ENCODE measurements around the gene COMMD3. TPM values are rescaled to one million over a fixed set of nuclear protein-coding genes. Genes with fewer than 3 reads are reported as not detected.

COMMD3 gene
- total RNA-seq, 1 experiment from 2014 or later: 35.6 TPM

DNA sequence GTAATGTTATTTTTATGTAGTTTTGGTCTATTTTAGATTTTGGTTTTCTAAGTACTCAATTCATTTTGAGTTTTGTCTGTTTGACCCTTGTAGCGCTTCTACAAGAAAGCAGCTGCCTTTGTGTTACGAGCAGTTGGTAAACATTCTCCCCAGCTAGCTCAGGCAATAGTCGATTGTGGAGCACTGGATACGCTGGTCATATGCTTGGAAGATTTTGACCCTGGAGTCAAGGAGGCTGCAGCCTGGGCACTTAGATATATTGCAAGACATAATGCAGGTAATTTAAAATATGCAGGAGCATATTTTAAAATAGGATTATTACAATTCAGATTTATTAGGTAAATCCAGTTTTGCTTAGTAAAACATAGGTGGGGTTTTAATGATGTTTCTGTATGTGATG lies 52.2 kb downstream of the COMMD3 start:
- Histone ChIP-seq H3K36me3 (ENCODE audit: control insufficient read depth, insufficient read depth, low read length) (no peaks in the 10 kb centered on the region), H3K4me1 (ENCODE audit: control insufficient read depth, insufficient read depth, low read length) (no peaks in the 10 kb centered on the region), H3K27me3 (ENCODE audit: control insufficient read depth, insufficient read depth, low read length) (no peaks in the 10 kb centered on the region), H3K9me3 (ENCODE audit: control insufficient read depth, insufficient read depth, low read depth, low read length) (no peaks in the 10 kb centered on the region), H3K4me3 (ENCODE audit: low read depth in 2 of 2, low read length in 2 of 2) (no peak overlapping the region), H3K27ac (ENCODE audit: low read length) (no peak overlapping the region)
- ATAC-seq: no peak
- ChIA-PET CTCF (no interaction called here), POLR2A (no interaction called here)
- no peak for DNase-seq (ENCODE audit: low read depth, low spot score)
- intact Hi-C loops (cut with micrococcal nuclease; ENCODE audit: unreplicated experiment): no loop called here
- TF ChIP-seq, protein P1, sequence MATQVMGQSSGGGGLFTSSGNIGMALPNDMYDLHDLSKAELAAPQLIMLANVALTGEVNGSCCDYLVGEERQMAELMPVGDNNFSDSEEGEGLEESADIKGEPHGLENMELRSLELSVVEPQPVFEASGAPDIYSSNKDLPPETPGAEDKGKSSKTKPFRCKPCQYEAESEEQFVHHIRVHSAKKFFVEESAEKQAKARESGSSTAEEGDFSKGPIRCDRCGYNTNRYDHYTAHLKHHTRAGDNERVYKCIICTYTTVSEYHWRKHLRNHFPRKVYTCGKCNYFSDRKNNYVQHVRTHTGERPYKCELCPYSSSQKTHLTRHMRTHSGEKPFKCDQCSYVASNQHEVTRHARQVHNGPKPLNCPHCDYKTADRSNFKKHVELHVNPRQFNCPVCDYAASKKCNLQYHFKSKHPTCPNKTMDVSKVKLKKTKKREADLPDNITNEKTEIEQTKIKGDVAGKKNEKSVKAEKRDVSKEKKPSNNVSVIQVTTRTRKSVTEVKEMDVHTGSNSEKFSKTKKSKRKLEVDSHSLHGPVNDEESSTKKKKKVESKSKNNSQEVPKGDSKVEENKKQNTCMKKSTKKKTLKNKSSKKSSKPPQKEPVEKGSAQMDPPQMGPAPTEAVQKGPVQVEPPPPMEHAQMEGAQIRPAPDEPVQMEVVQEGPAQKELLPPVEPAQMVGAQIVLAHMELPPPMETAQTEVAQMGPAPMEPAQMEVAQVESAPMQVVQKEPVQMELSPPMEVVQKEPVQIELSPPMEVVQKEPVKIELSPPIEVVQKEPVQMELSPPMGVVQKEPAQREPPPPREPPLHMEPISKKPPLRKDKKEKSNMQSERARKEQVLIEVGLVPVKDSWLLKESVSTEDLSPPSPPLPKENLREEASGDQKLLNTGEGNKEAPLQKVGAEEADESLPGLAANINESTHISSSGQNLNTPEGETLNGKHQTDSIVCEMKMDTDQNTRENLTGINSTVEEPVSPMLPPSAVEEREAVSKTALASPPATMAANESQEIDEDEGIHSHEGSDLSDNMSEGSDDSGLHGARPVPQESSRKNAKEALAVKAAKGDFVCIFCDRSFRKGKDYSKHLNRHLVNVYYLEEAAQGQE (IDR thresholded peaks at IDR 0.05; ENCODE audit: insufficient read depth in 1 of 2, low read depth in 2 of 2, low read length in 1 of 2): no peak
- TF ChIP-seq TCF7L2 (IDR thresholded peaks at IDR 0.05; ENCODE audit: low read depth, low read length) (no peak), SIN3A (IDR thresholded peaks at IDR 0.05; ENCODE audit: borderline replicate concordance, insufficient read depth, low read depth, low read length) (no peak)
- in situ Hi-C loops (cut with HindIII; ENCODE audit: low pct_unique_long_range_greater_than_20kb, low sequenced_read_pairs): no loop called here
- no TSS peak for BruUV-seq (replicated peaks)

DNA sequence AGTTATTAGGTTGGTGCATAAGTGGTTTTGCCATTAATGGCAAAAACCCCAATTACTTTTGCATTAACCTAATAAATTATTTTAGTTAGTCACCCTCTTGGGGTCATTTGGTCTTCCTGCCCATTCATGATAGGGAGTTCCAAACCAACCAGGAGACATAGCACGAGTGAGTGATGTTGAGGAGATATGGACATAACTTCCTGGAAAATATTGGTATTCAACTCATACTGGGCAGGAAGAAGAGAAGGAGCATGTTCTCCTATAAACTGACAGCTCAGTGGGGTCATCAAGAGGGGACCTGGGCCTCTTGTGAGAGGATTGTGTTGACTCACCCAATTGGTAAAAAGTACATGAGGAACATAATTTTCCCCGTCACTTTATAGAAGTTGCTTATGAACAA lies 52.8 kb downstream of the COMMD3 start:
- DNase-seq (ENCODE audit: low read depth, low spot score): no peak
- POLR2A ChIA-PET: no interaction called here
- CTCF ChIA-PET: no interaction called here
- BruUV-seq (replicated peaks): no TSS peak
- no peak for ATAC-seq
- Histone ChIP-seq H3K4me3 (ENCODE audit: low read depth in 2 of 2, low read length in 2 of 2) (no peak overlapping the region), H3K36me3 (ENCODE audit: control insufficient read depth, insufficient read depth, low read length) (no peaks in the 10 kb centered on the region), H3K9me3 (ENCODE audit: control insufficient read depth, insufficient read depth, low read depth, low read length) (no peaks in the 10 kb centered on the region), H3K27ac (ENCODE audit: low read length) (no peak overlapping the region), H3K4me1 (ENCODE audit: control insufficient read depth, insufficient read depth, low read length) (no peaks in the 10 kb centered on the region), H3K27me3 (ENCODE audit: control insufficient read depth, insufficient read depth, low read length) (no peaks in the 10 kb centered on the region)
- TF ChIP-seq CTCF (IDR thresholded peaks at IDR 0.05): no peak
- TF ChIP-seq SIN3A (IDR thresholded peaks at IDR 0.05; ENCODE audit: borderline replicate concordance, insufficient read depth, low read depth, low read length): no peak
- TF ChIP-seq TCF7L2 (IDR thresholded peaks at IDR 0.05; ENCODE audit: low read depth, low read length): no peak
- TF ChIP-seq POLR2AphosphoS5 (IDR thresholded peaks at IDR 0.05; ENCODE audit: low read depth, low read length): no peak
- TF ChIP-seq, protein P1 (IDR thresholded peaks at IDR 0.05; ENCODE audit: insufficient read depth in 1 of 2, low read depth in 2 of 2, low read length in 1 of 2): no peak
- in situ Hi-C loops (cut with HindIII; ENCODE audit: low pct_unique_long_range_greater_than_20kb, low sequenced_read_pairs): no loop called here
- intact Hi-C loops (cut with micrococcal nuclease; ENCODE audit: unreplicated experiment): no loop called here
